LNCAP (cell line): ENCODE measurements around the gene NPAS3.

Source experiments
- CTCF ChIP-seq: fragments of 450-650 bp; IDR thresholded peaks from 2 replicates; pipeline ENCODE4 v1.5.1; 2017; ENCODE audit warnings: mild to moderate bottlenecking

The NPAS3 gene

GRCh38 chr14:33808187-33808586, 869.5 kb downstream of the NPAS3 start:
- no peak for TF ChIP-seq CTCF

GRCh38 chr14:33809396-33809981, 870.8 kb downstream of the NPAS3 start:
- no peak for TF ChIP-seq CTCF

- no peak for TF ChIP-seq CTCF
These were observed 871.6 kb downstream of the NPAS3 start for GRCh38 chr14:33810308-33810707.

GRCh38 chr14:33811721-33812120, 873.0 kb downstream of the NPAS3 start:
- no peak for TF ChIP-seq CTCF

GRCh38 chr14:33812181-33812580, 873.5 kb downstream of the NPAS3 start:
- no peak for TF ChIP-seq CTCF

- no peak for TF ChIP-seq CTCF
These were observed 873.9 kb downstream of the NPAS3 start for GRCh38 chr14:33812601-33813000.

GRCh38 chr14:33814010-33814409, 875.3 kb downstream of the NPAS3 start:
- TF ChIP-seq CTCF = no peak
